Measurements from ENCODE around the gene ARHGEF7. TPM values are rescaled to one million over a fixed set of nuclear protein-coding genes. Genes with fewer than 3 reads are reported as not detected.

The ARHGEF7 gene
- total RNA-seq, 1 experiment from 2014 or later = 100 TPM

GRCh38 chr13:111288276-111288675, 173.2 kb downstream of the ARHGEF7 start:
- Histone ChIP-seq H3K4me1 (ENCODE audit: low read length) (no peaks in the 10 kb centered on the region), H3K4me2 (ENCODE audit: low read depth, low read length, poor library complexity, severe bottlenecking) (no peak overlapping the region), H3K27me3 (ENCODE audit: low read length) (no peaks in the 10 kb centered on the region), H3K36me3 (ENCODE audit: insufficient read depth, low read length) (peaks cover 40% of the 10 kb centered on the region), H4K20me1 (ENCODE audit: insufficient read depth, low read depth, low read length) (0 out of 2 replicates have a peak, but pooled peaks cover 6% of the 10 kb centered on the region), H3K27ac (ENCODE audit: low read length) (no peak overlapping the region), H3K9ac (ENCODE audit: low read length) (no peak overlapping the region), H2AFZ (ENCODE audit: low read length) (no peak overlapping the region), H3K9me2 (replicated peaks; ENCODE audit: insufficient read depth, low read length) (no peaks in the 10 kb centered on the region), H3K4me3 (ENCODE audit: low read length) (no peak overlapping the region), H3K79me2 (ENCODE audit: low read length) (peaks cover 12% of the 10 kb centered on the region), H3K9me3 (ENCODE audit: low read length) (no peaks in the 10 kb centered on the region)
- no peak for DNase-seq

- DNase-seq = no peak
- H3K9me2 ChIP-seq (replicated peaks; ENCODE audit: insufficient read depth, low read length) = no peaks in the 10 kb centered on the region
- no peak overlapping the region for H3K4me3 ChIP-seq (ENCODE audit: low read length)
- no peaks in the 10 kb centered on the region for H3K4me1 ChIP-seq (ENCODE audit: low read length)
- peaks cover 15% of the 10 kb centered on the region for H3K79me2 ChIP-seq (ENCODE audit: low read length)
- H3K27ac ChIP-seq (ENCODE audit: low read length) = no peak overlapping the region
- H3K27me3 ChIP-seq (ENCODE audit: low read length) = no peaks in the 10 kb centered on the region
- no peak overlapping the region for H3K9ac ChIP-seq (ENCODE audit: low read length)
- H3K9me3 ChIP-seq (ENCODE audit: low read length) = no peaks in the 10 kb centered on the region
- H4K20me1 ChIP-seq (ENCODE audit: insufficient read depth, low read depth, low read length) = 0 out of 2 replicates have a peak, but pooled peaks cover 6% of the 10 kb centered on the region
- no peak overlapping the region for H3K4me2 ChIP-seq (ENCODE audit: low read depth, low read length, poor library complexity, severe bottlenecking)
- no peak overlapping the region for H2AFZ ChIP-seq (ENCODE audit: low read length)
- peaks cover 40% of the 10 kb centered on the region for H3K36me3 ChIP-seq (ENCODE audit: insufficient read depth, low read length)
These were observed 174.1 kb downstream of the ARHGEF7 start for GRCh38 chr13:111289251-111289650.

- Histone ChIP-seq H3K27me3 (ENCODE audit: low read length) (no peaks in the 10 kb centered on the region), H4K20me1 (ENCODE audit: insufficient read depth, low read depth, low read length) (0 out of 2 replicates have a peak, but pooled peaks cover 6% of the 10 kb centered on the region), H2AFZ (ENCODE audit: low read length) (no peak overlapping the region), H3K4me1 (ENCODE audit: low read length) (no peaks in the 10 kb centered on the region), H3K36me3 (ENCODE audit: insufficient read depth, low read length) (peaks cover 38% of the 10 kb centered on the region), H3K4me3 (ENCODE audit: low read length) (no peak overlapping the region), H3K79me2 (ENCODE audit: low read length) (peaks cover 13% of the 10 kb centered on the region), H3K9ac (ENCODE audit: low read length) (no peak overlapping the region), H3K27ac (ENCODE audit: low read length) (no peak overlapping the region), H3K4me2 (ENCODE audit: low read depth, low read length, poor library complexity, severe bottlenecking) (no peak overlapping the region), H3K9me3 (ENCODE audit: low read length) (no peaks in the 10 kb centered on the region), H3K9me2 (replicated peaks; ENCODE audit: insufficient read depth, low read length) (no peaks in the 10 kb centered on the region)
- DNase-seq = no peak
These were observed 176.8 kb downstream of the ARHGEF7 start for GRCh38 chr13:111291908-111292307.

GRCh38 chr13:111292710-111293485, 177.8 kb downstream of the ARHGEF7 start:
- no peaks in the 10 kb centered on the region for H3K4me1 ChIP-seq (ENCODE audit: low read length)
- peaks cover 13% of the 10 kb centered on the region for H3K79me2 ChIP-seq (ENCODE audit: low read length)
- H3K4me2 ChIP-seq (ENCODE audit: low read depth, low read length, poor library complexity, severe bottlenecking) = no peak overlapping the region
- H3K4me3 ChIP-seq (ENCODE audit: low read length) = no peak overlapping the region
- DNase-seq = no peak
- 0 out of 2 replicates have a peak, but pooled peaks cover 6% of the 10 kb centered on the region for H4K20me1 ChIP-seq (ENCODE audit: insufficient read depth, low read depth, low read length)
- H3K9ac ChIP-seq (ENCODE audit: low read length) = no peak overlapping the region
- no peak overlapping the region for H3K27ac ChIP-seq (ENCODE audit: low read length)
- H3K36me3 ChIP-seq (ENCODE audit: insufficient read depth, low read length) = peaks cover 41% of the 10 kb centered on the region
- no peaks in the 10 kb centered on the region for H3K9me3 ChIP-seq (ENCODE audit: low read length)
- H3K27me3 ChIP-seq (ENCODE audit: low read length) = no peaks in the 10 kb centered on the region
- no peaks in the 10 kb centered on the region for H3K9me2 ChIP-seq (replicated peaks; ENCODE audit: insufficient read depth, low read length)
- no peak overlapping the region for H2AFZ ChIP-seq (ENCODE audit: low read length)

GRCh38 chr13:111295886-111296285, 180.8 kb downstream of the ARHGEF7 start:
- Histone ChIP-seq H4K20me1 (ENCODE audit: insufficient read depth, low read depth, low read length) (0 out of 2 replicates have a peak, but pooled peaks cover 2% of the 10 kb centered on the region), H2AFZ (ENCODE audit: low read length) (no peak overlapping the region), H3K27me3 (ENCODE audit: low read length) (no peaks in the 10 kb centered on the region), H3K27ac (ENCODE audit: low read length) (no peak overlapping the region), H3K9me2 (replicated peaks; ENCODE audit: insufficient read depth, low read length) (no peaks in the 10 kb centered on the region), H3K9me3 (ENCODE audit: low read length) (no peaks in the 10 kb centered on the region), H3K9ac (ENCODE audit: low read length) (no peak overlapping the region), H3K79me2 (ENCODE audit: low read length) (peaks cover 9% of the 10 kb centered on the region; the same call in 1 of the 2 replicates), H3K4me1 (ENCODE audit: low read length) (no peaks in the 10 kb centered on the region), H3K36me3 (ENCODE audit: insufficient read depth, low read length) (peaks cover 38% of the 10 kb centered on the region), H3K4me3 (ENCODE audit: low read length) (no peak overlapping the region), H3K4me2 (ENCODE audit: low read depth, low read length, poor library complexity, severe bottlenecking) (no peak overlapping the region)
- DNase-seq = no peak

GRCh38 chr13:111296417-111296816, 181.3 kb downstream of the ARHGEF7 start:
- Histone ChIP-seq H3K4me2 (ENCODE audit: low read depth, low read length, poor library complexity, severe bottlenecking) (no peak overlapping the region), H3K9ac (ENCODE audit: low read length) (no peak overlapping the region), H3K79me2 (ENCODE audit: low read length) (0 out of 2 replicates have a peak, but pooled peaks cover 5% of the 10 kb centered on the region), H3K4me3 (ENCODE audit: low read length) (no peak overlapping the region), H3K4me1 (ENCODE audit: low read length) (no peaks in the 10 kb centered on the region), H3K9me3 (ENCODE audit: low read length) (no peaks in the 10 kb centered on the region), H4K20me1 (ENCODE audit: insufficient read depth, low read depth, low read length) (no peaks in the 10 kb centered on the region), H3K9me2 (replicated peaks; ENCODE audit: insufficient read depth, low read length) (no peaks in the 10 kb centered on the region), H3K36me3 (ENCODE audit: insufficient read depth, low read length) (peaks cover 39% of the 10 kb centered on the region), H3K27me3 (ENCODE audit: low read length) (no peaks in the 10 kb centered on the region), H3K27ac (ENCODE audit: low read length) (no peak overlapping the region), H2AFZ (ENCODE audit: low read length) (no peak overlapping the region)
- DNase-seq = no peak

GRCh38 chr13:111298214-111298975, 183.3 kb downstream of the ARHGEF7 start:
- no peak for DNase-seq
- Histone ChIP-seq H3K4me1 (ENCODE audit: low read length) (no peaks in the 10 kb centered on the region), H2AFZ (ENCODE audit: low read length) (no peak overlapping the region), H3K4me2 (ENCODE audit: low read depth, low read length, poor library complexity, severe bottlenecking) (no peak overlapping the region), H3K9ac (ENCODE audit: low read length) (no peak overlapping the region), H3K79me2 (ENCODE audit: low read length) (0 out of 2 replicates have a peak, but pooled peaks cover 3% of the 10 kb centered on the region), H3K4me3 (ENCODE audit: low read length) (no peak overlapping the region), H3K9me3 (ENCODE audit: low read length) (no peaks in the 10 kb centered on the region), H3K27me3 (ENCODE audit: low read length) (no peaks in the 10 kb centered on the region), H4K20me1 (ENCODE audit: insufficient read depth, low read depth, low read length) (no peaks in the 10 kb centered on the region), H3K27ac (ENCODE audit: low read length) (no peak overlapping the region), H3K36me3 (ENCODE audit: insufficient read depth, low read length) (peaks cover 48% of the 10 kb centered on the region), H3K9me2 (replicated peaks; ENCODE audit: insufficient read depth, low read length) (no peaks in the 10 kb centered on the region)

GRCh38 chr13:111302045-111302726, 187.1 kb downstream of the ARHGEF7 start:
- Histone ChIP-seq H3K9me3 (ENCODE audit: low read length) (no peaks in the 10 kb centered on the region), H2AFZ (ENCODE audit: low read length) (no peak overlapping the region), H3K79me2 (ENCODE audit: low read length) (peaks cover 4% of the 10 kb centered on the region; the same call in 1 of the 2 replicates), H3K27ac (ENCODE audit: low read length) (no peak overlapping the region), H3K4me2 (ENCODE audit: low read depth, low read length, poor library complexity, severe bottlenecking) (no peak overlapping the region), H3K9me2 (replicated peaks; ENCODE audit: insufficient read depth, low read length) (no peaks in the 10 kb centered on the region), H3K27me3 (ENCODE audit: low read length) (no peaks in the 10 kb centered on the region), H3K36me3 (ENCODE audit: insufficient read depth, low read length) (peaks cover 71% of the 10 kb centered on the region), H3K9ac (ENCODE audit: low read length) (no peak overlapping the region), H4K20me1 (ENCODE audit: insufficient read depth, low read depth, low read length) (no peaks in the 10 kb centered on the region), H3K4me3 (ENCODE audit: low read length) (no peak overlapping the region), H3K4me1 (ENCODE audit: low read length) (no peaks in the 10 kb centered on the region)
- DNase-seq = no peak

Measured in Karpas-422 (cell line).